ENCODE results near the gene CAB39L. TPM values are rescaled to one million over a fixed set of nuclear protein-coding genes. Genes with fewer than 3 reads are reported as not detected.

CAB39L gene
- total and polyA plus RNA-seq, 10 donors, result 1.6 to 7.5 (median 5.9) TPM

- peaks cover 0 to 26% (median 20%) of the 10 kb centered on the region in 8 donors for H3K9me3 ChIP-seq
- WGBS, 5 donors, result 74 to 85% (median 79%) methylated on average over 5 of the region's 5 CpGs
- H3K27ac ChIP-seq, result peak overlapping the region in 1 of 8 donors; percentile 9
- H3K36me3 ChIP-seq, result no peaks in the 10 kb centered on the region
- no peak for TF ChIP-seq POLR2AphosphoS5 (IDR thresholded peaks at IDR 0.05)
- TF ChIP-seq CTCF (IDR thresholded peaks at IDR 0.05 in 8 of 11, conservative IDR thresholded peaks at IDR 0.05 in 3 of 11), result no peak
- no peak for TF ChIP-seq POLR2A (IDR thresholded peaks at IDR 0.05)
- no peak overlapping the region for H3K4me3 ChIP-seq
- peaks cover 0 to 10% (median 3%) of the 10 kb centered on the region in 6 donors for H3K4me1 ChIP-seq
- no peak for DNase-seq
- intact Hi-C loops (cut with DNase I; ENCODE audit: low total_unique reads), result no loop called here
- H3K27me3 ChIP-seq (replicated peaks in 1 of 7), result no peaks in the 10 kb centered on the region
Measured at GRCh38 chr13:49367640-49368422, 76.0 kb downstream of the CAB39L start.

- Histone ChIP-seq H3K36me3 (no peaks in the 10 kb centered on the region), H3K4me3 (no peak overlapping the region), H3K27me3 (replicated peaks in 1 of 7) (no peaks in the 10 kb centered on the region), H3K4me1 (peaks cover 0 to 10% (median 3%) of the 10 kb centered on the region in 6 donors), H3K9me3 (peaks cover 0 to 32% (median 22%) of the 10 kb centered on the region in 8 donors), H3K27ac (no peak overlapping the region)
- DNase-seq, result no peak
- TF ChIP-seq POLR2AphosphoS5 (IDR thresholded peaks at IDR 0.05) (no peak), POLR2A (IDR thresholded peaks at IDR 0.05) (no peak), CTCF (IDR thresholded peaks at IDR 0.05 in 8 of 11, conservative IDR thresholded peaks at IDR 0.05 in 3 of 11) (no peak)
- 83 to 100% (median 89%) methylated on average over 2 of the region's 2 CpGs for WGBS, 5 donors
- intact Hi-C loops (cut with DNase I; ENCODE audit: low total_unique reads), result no loop called here
Measured at GRCh38 chr13:49366841-49367240, 77.0 kb downstream of the CAB39L start.

- Histone ChIP-seq H3K27me3 (replicated peaks in 1 of 7) (no peaks in the 10 kb centered on the region), H3K4me1 (no peaks in the 10 kb centered on the region), H3K9me3 (peaks cover 0 to 11% (median 3%) of the 10 kb centered on the region in 8 donors), H3K4me3 (no peak overlapping the region), H3K36me3 (peaks cover 0 to 18% (median 0%) of the 10 kb centered on the region in 6 donors), H3K27ac (no peak overlapping the region)
- no peak for TF ChIP-seq CTCF (IDR thresholded peaks at IDR 0.05 in 8 of 11, conservative IDR thresholded peaks at IDR 0.05 in 3 of 11)
- no peak for TF ChIP-seq POLR2AphosphoS5 (IDR thresholded peaks at IDR 0.05)
- no peak for TF ChIP-seq POLR2A (IDR thresholded peaks at IDR 0.05)
- WGBS, 5 donors, result 94 to 97% (median 94%) methylated on average over 2 of the region's 2 CpGs
- no peak for DNase-seq
- intact Hi-C loops (cut with DNase I; ENCODE audit: low total_unique reads), result no loop called here
Measured at GRCh38 chr13:49357694-49358093, 86.2 kb downstream of the CAB39L start.

GRCh38 chr13:49356223-49356622, 87.6 kb downstream of the CAB39L start:
- no peak overlapping the region for H3K27ac ChIP-seq
- H3K36me3 ChIP-seq, result peaks cover 0 to 18% (median 0%) of the 10 kb centered on the region in 6 donors

More at GRCh38 chr13:49356223-49356622, 87.6 kb downstream of the CAB39L start:
- Histone ChIP-seq H3K27me3 (replicated peaks in 1 of 7) (no peaks in the 10 kb centered on the region), H3K4me3 (no peak overlapping the region), H3K4me1 (no peaks in the 10 kb centered on the region), H3K9me3 (peaks cover 0 to 8% (median 3%) of the 10 kb centered on the region in 8 donors)
- intact Hi-C loops (cut with DNase I; ENCODE audit: low total_unique reads), result no loop called here
- no peak for DNase-seq
- TF ChIP-seq POLR2A (IDR thresholded peaks at IDR 0.05), result no peak
- no peak for TF ChIP-seq CTCF (IDR thresholded peaks at IDR 0.05 in 8 of 11, conservative IDR thresholded peaks at IDR 0.05 in 3 of 11)
- no peak for TF ChIP-seq POLR2AphosphoS5 (IDR thresholded peaks at IDR 0.05)
